Adipocyte (in vitro differentiated cells): Measurements from ENCODE around the gene MDM1.

Source experiments
- DNase-seq: peaks from one replicate; pipeline ENCODE4 v3.0.0-alpha.2; 2015; ENCODE audit warnings: low read depth
- H3K27me3 ChIP-seq: replicated peaks from 2 replicates; pipeline ENCODE4 v1.7.0; 2013; ENCODE audit warnings: mild to moderate bottlenecking, low read length, moderate library complexity; ENCODE audit not compliant: control insufficient read depth, insufficient read depth
- H3K36me3 ChIP-seq: 2 replicates; pipeline ENCODE4 v1.7.0; 2013; ENCODE audit warnings: low read length, mild to moderate bottlenecking, moderate library complexity; ENCODE audit not compliant: control insufficient read depth, insufficient read depth, severe bottlenecking
- H3K4me1 ChIP-seq: 2 replicates; pipeline ENCODE4 v1.7.0; 2013; ENCODE audit warnings: mild to moderate bottlenecking, low read length, moderate library complexity; ENCODE audit not compliant: control insufficient read depth, insufficient read depth
- H3K4me3 ChIP-seq: 2 replicates; pipeline ENCODE4 v1.7.0; 2013; ENCODE audit warnings: mild to moderate bottlenecking, low read length, moderate library complexity
- H3K9ac ChIP-seq: 2 replicates; pipeline ENCODE4 v1.7.0; 2013; ENCODE audit warnings: mild to moderate bottlenecking, low read length, moderate library complexity
- H3K9me3 ChIP-seq: 2 replicates; pipeline ENCODE4 v1.7.0; 2013; ENCODE audit warnings: mild to moderate bottlenecking, low read length, moderate library complexity; ENCODE audit not compliant: control insufficient read depth

Gene MDM1

DNA sequence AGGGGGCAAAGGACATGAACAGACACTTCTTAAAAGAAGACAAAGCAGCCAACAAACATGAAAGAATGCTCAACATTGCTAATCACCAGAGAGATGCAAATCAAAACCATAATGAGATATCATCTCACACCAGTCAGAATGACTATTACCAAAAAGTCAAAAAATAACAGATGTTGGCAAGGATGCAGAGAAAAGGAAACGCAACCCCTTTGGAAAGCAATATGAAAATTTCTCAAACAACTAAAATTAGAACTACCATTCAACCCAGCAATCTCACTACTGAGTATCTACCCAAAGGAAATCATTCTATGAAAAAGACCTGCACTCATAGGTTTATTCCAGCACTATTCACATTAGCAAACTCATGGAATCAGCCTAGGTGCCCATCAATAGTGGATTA, 25.6 kb downstream of the MDM1 start:
- no peak for DNase-seq
- Histone ChIP-seq H3K9ac (no peak overlapping the region), H3K4me1 (peaks cover 25% of the 10 kb centered on the region), H3K9me3 (no peaks in the 10 kb centered on the region), H3K4me3 (peak overlapping the region; percentile 0), H3K27me3 (no peaks in the 10 kb centered on the region), H3K36me3 (peaks cover 40% of the 10 kb centered on the region)

DNA sequence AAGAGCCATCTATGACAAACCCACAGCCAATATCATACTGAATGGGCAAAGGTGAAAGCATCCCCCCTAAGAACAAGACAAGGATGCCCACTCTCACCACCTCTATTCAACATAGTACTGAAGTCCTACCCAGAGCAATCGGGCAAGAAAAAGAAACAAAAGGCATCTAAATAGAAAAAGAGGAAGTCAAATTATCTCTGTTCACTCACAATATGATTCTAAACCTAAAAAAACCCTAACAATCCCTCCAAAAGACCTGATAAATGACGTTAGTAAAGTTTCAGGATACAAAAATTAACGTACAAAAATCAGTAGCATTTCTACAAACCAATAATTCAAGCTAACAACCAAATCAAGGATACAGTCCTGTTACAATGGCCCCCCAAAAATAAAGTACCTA, 26.9 kb downstream of the MDM1 start:
- DNase-seq = no peak
- Histone ChIP-seq H3K9me3 (no peaks in the 10 kb centered on the region), H3K4me1 (peaks cover 25% of the 10 kb centered on the region), H3K4me3 (no peak overlapping the region), H3K27me3 (no peaks in the 10 kb centered on the region), H3K36me3 (peaks cover 32% of the 10 kb centered on the region), H3K9ac (no peak overlapping the region)

- Histone ChIP-seq H3K4me3 (no peak overlapping the region), H3K27me3 (no peaks in the 10 kb centered on the region), H3K9ac (no peak overlapping the region), H3K36me3 (peaks cover 26% of the 10 kb centered on the region), H3K4me1 (peaks cover 25% of the 10 kb centered on the region), H3K9me3 (no peaks in the 10 kb centered on the region)
- DNase-seq = no peak
Observed at GRCh38 chr12:68304626-68305025, 27.5 kb downstream of the MDM1 start.

- peaks cover 18% of the 10 kb centered on the region for H3K36me3 ChIP-seq
- H3K9ac ChIP-seq = no peak overlapping the region
- peak; percentile 68 for DNase-seq
- H3K4me3 ChIP-seq = no peak overlapping the region
- H3K4me1 ChIP-seq = peaks cover 25% of the 10 kb centered on the region
- H3K9me3 ChIP-seq = no peaks in the 10 kb centered on the region
- no peaks in the 10 kb centered on the region for H3K27me3 ChIP-seq
Observed at GRCh38 chr12:68303850-68304249, 28.3 kb downstream of the MDM1 start.

GRCh38 chr12:68297929-68298328, 34.2 kb downstream of the MDM1 start:
- H3K9ac ChIP-seq = no peak overlapping the region
- peaks cover 8% of the 10 kb centered on the region for H3K36me3 ChIP-seq
- no peaks in the 10 kb centered on the region for H3K9me3 ChIP-seq
- H3K4me3 ChIP-seq = no peak overlapping the region
- H3K4me1 ChIP-seq = peaks cover 22% of the 10 kb centered on the region
- no peaks in the 10 kb centered on the region for H3K27me3 ChIP-seq
- DNase-seq = no peak

GRCh38 chr12:68294251-68294650, 37.9 kb downstream of the MDM1 start:
- Histone ChIP-seq H3K27me3 (no peaks in the 10 kb centered on the region), H3K4me1 (peaks cover 22% of the 10 kb centered on the region)

GRCh38 chr12:68293347-68293746, 38.8 kb downstream of the MDM1 start:
- Histone ChIP-seq H3K4me1 (peaks cover 22% of the 10 kb centered on the region), H3K36me3 (no peaks in the 10 kb centered on the region), H3K4me3 (no peak overlapping the region), H3K9ac (no peak overlapping the region), H3K9me3 (no peaks in the 10 kb centered on the region), H3K27me3 (no peaks in the 10 kb centered on the region)
- no peak for DNase-seq

More at GRCh38 chr12:68294251-68294650, 37.9 kb downstream of the MDM1 start:
- no peak for DNase-seq
- Histone ChIP-seq H3K9me3 (no peaks in the 10 kb centered on the region), H3K9ac (no peak overlapping the region), H3K4me3 (no peak overlapping the region), H3K36me3 (no peaks in the 10 kb centered on the region)

GRCh38 chr12:68292151-68292943, 39.8 kb downstream of the MDM1 start:
- DNase-seq = no peak
- peaks cover 22% of the 10 kb centered on the region for H3K4me1 ChIP-seq
- no peak overlapping the region for H3K4me3 ChIP-seq
- H3K9ac ChIP-seq = no peak overlapping the region
- H3K36me3 ChIP-seq = no peaks in the 10 kb centered on the region
- H3K27me3 ChIP-seq = no peaks in the 10 kb centered on the region
- no peaks in the 10 kb centered on the region for H3K9me3 ChIP-seq

GRCh38 chr12:68291396-68292036, 40.6 kb downstream of the MDM1 start:
- H3K36me3 ChIP-seq = no peaks in the 10 kb centered on the region
- DNase-seq = no peak
- H3K4me3 ChIP-seq = no peak overlapping the region
- H3K9me3 ChIP-seq = no peaks in the 10 kb centered on the region
- no peak overlapping the region for H3K9ac ChIP-seq
- peaks cover 22% of the 10 kb centered on the region for H3K4me1 ChIP-seq
- H3K27me3 ChIP-seq = no peaks in the 10 kb centered on the region

DNA sequence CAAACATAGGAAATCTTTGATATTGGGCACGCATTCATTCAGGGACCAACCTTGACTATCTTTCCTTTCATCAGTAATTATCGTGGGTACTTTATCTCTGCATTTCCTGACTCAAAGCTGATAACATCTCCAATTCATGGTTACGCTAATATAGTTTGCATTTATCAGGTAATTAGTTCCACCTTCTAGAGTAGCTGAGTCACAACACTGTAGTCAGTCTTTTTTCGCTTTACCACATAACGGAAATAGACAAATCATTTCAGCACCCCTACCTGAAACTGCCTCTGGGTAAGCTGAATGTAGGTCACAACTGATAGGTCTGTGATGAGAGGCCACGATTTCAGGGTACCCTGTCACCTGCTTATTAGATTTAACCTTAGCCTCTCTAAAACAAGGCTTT, 42.0 kb downstream of the MDM1 start:
- no peak overlapping the region for H3K4me3 ChIP-seq
- H3K36me3 ChIP-seq = no peaks in the 10 kb centered on the region
- H3K4me1 ChIP-seq = peaks cover 22% of the 10 kb centered on the region
- H3K9ac ChIP-seq = no peak overlapping the region
- no peak for DNase-seq
- peaks cover 9% of the 10 kb centered on the region for H3K27me3 ChIP-seq
- H3K9me3 ChIP-seq = no peaks in the 10 kb centered on the region

DNA sequence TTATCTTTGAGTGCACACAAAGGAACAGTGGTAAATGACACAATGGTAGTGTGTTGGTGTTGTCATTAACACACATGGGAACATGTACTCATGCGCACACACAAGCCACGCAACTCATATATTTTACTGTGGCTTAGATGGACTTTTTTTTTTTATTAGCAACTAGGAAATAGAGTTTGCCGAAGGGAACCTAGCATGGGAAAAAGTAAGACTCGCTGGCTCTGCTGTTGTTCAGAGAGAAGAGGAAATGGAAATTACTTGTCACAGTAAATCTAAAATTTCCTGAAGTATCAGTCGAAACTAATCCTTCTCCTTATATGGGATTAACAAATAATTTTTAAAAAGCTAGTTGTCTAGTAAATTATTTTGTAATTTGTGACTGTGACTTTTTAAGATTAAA, 45.1 kb downstream of the MDM1 start:
- no peak overlapping the region for H3K4me3 ChIP-seq
- no peaks in the 10 kb centered on the region for H3K9me3 ChIP-seq
- no peaks in the 10 kb centered on the region for H3K4me1 ChIP-seq
- no peak overlapping the region for H3K9ac ChIP-seq
- no peak for DNase-seq
- peaks cover 9% of the 10 kb centered on the region for H3K27me3 ChIP-seq
- H3K36me3 ChIP-seq = no peaks in the 10 kb centered on the region
